Smooth muscle cell (in vitro differentiated cells): Measurements from ENCODE around the gene CRK. TPM values are rescaled to one million over a fixed set of nuclear protein-coding genes. Genes with fewer than 3 reads are reported as not detected.
A peak's percentile ranks its signal among the peaks of the same experiment; 100 is the strongest.
"Not testable (repeated sequence)": the region's sequence is repeated elsewhere in the genome, so short reads cannot be mapped to it uniquely, and the experiment has no call there.

ENCODE experiments used
- DNase-seq: peaks from one replicate; lab custom pipeline; 2025; ENCODE audit not compliant: unreplicated experiment; lab: John Stamatoyannopoulos, UW
- H2AFZ ChIP-seq: fragments of 200-600 bp; sonication (generic); 2 replicates; pipeline ENCODE4 v1.6.0; 2016; ENCODE audit warnings: antibody characterized with exemption, low read depth, mild to moderate bottlenecking
- H3F3A ChIP-seq: fragments of 200-600 bp; sonication (generic); 2 replicates; pipeline ENCODE4 v1.6.0; 2017; ENCODE audit warnings: antibody characterized with exemption, low read depth
- H3K27ac ChIP-seq: fragments of 200-600 bp; sonication (generic); 2 replicates; pipeline ENCODE4 v1.5.1; 2016; ENCODE audit warnings: low read depth, mild to moderate bottlenecking
- H3K27me3 ChIP-seq: fragments of 200-600 bp; sonication (generic); 2 replicates; pipeline ENCODE4 v1.6.1; 2016; ENCODE audit warnings: low read depth, mild to moderate bottlenecking
- H3K36me3 ChIP-seq: fragments of 200-600 bp; sonication (generic); 2 replicates; pipeline ENCODE4 v1.5.1; 2016; ENCODE audit warnings: low read depth
- H3K4me1 ChIP-seq: fragments of 200-600 bp; sonication (generic); 2 replicates; pipeline ENCODE4 v1.5.1; 2016; ENCODE audit warnings: low read depth
- H3K4me2 ChIP-seq: fragments of 200-600 bp; sonication (generic); 2 replicates; pipeline ENCODE4 v1.6.0; 2016; ENCODE audit warnings: mild to moderate bottlenecking
- H3K4me3 ChIP-seq: fragments of 200-600 bp; sonication (generic); 2 replicates; pipeline ENCODE4 v1.5.1; 2016; ENCODE audit warnings: mild to moderate bottlenecking
- H3K79me2 ChIP-seq: fragments of 200-600 bp; sonication (generic); 2 replicates; pipeline ENCODE4 v1.6.0; 2016; ENCODE audit warnings: low read depth, mild to moderate bottlenecking
- H3K9ac ChIP-seq: fragments of 200-600 bp; sonication (generic); 2 replicates; pipeline ENCODE4 v1.6.0; 2016; ENCODE audit warnings: low read depth
- H3K9me3 ChIP-seq: fragments of 200-600 bp; sonication (generic); replicated peaks from 2 replicates; pipeline ENCODE4 v1.5.1; 2016; ENCODE audit warnings: low read depth
- H4K20me1 ChIP-seq: fragments of 200-600 bp; sonication (generic); 2 replicates; pipeline ENCODE4 v1.6.0; 2016; ENCODE audit warnings: low read depth
- WGBS: methylation state at CpG from one replicate; pipeline ENCODE4 v1.1.7; 2016; ENCODE audit warnings: low lambda C conversion rate; 5-methylcytosine and 5-hydroxymethylcytosine counted together
- polyA plus RNA-seq: library from polyadenylated mRNA; unstranded; fragments of >200 nt; fragmentation: Nextera tagmentation; extraction: Ambion mirVana; gene quantifications from 2 replicates; pipeline ENCODE4 v1.2.1, GENCODE V29; 2016
- total RNA-seq: library from RNA; depleted of rRNA; stranded (reverse); fragments of >200 nt; gene quantifications from 2 replicates; pipeline ENCODE4 v1.2.3, GENCODE V29; 2014
- TF ChIP-seq, protein P1 (sequence below): fragments of 200-600 bp; sonication (generic); IDR thresholded peaks from 2 replicates; pipeline ENCODE4 v1.5.1; 2017; ENCODE audit warnings: borderline replicate concordance, mild to moderate bottlenecking, antibody characterized with exemption; ENCODE audit not compliant: insufficient read depth, poor library complexity, severe bottlenecking

CRK gene
- total and polyA plus RNA-seq, 2 experiments from 2014 or later = 49.7 to 56.8 TPM

DNA sequence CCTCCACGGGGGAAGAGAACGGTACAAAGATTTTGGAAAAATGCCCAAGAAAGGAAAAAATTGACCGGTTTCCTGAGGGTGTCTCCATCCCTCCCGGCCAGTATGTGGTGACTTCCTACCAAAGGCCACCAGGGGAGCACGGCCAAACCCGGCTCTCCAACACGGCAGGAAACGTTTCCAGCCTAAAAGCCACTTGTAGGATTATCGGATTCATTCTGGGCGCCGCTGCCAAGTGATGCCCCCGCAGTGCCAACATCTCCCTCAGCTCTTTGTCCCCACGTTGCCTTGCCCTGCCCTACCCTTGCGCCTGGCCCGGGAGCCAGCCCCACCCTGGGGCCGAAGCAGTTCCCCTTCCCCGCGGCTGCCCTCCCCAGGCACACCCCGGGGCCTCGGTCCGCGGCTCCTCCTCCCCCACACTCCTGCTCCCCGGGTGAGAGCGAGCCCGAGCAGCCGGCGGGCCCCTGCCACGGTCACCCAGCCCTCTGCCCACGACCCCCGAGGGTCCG lies 688 bp downstream of the CRK start:
- Histone ChIP-seq H3K36me3 (no peaks in the 10 kb centered on the region), H3K9me3 (no peaks in the 10 kb centered on the region), H3K4me2 (peak overlapping the region; percentile 96), H3K4me1 (peaks cover 14% of the 10 kb centered on the region), H3K27ac (peak overlapping the region; percentile 97), H3K9ac (peak overlapping the region; percentile 98), H2AFZ (no peak overlapping the region), H3F3A (peaks cover 3% of the 10 kb centered on the region), H4K20me1 (peaks cover 53% of the 10 kb centered on the region), H3K4me3 (peak overlapping the region; percentile 93), H3K27me3 (no peaks in the 10 kb centered on the region), H3K79me2 (peaks cover 56% of the 10 kb centered on the region)
- under 1% methylated on average over 15 of the region's 31 CpGs for WGBS
- DNase-seq = peak; percentile 46
- TF ChIP-seq, protein P1, sequence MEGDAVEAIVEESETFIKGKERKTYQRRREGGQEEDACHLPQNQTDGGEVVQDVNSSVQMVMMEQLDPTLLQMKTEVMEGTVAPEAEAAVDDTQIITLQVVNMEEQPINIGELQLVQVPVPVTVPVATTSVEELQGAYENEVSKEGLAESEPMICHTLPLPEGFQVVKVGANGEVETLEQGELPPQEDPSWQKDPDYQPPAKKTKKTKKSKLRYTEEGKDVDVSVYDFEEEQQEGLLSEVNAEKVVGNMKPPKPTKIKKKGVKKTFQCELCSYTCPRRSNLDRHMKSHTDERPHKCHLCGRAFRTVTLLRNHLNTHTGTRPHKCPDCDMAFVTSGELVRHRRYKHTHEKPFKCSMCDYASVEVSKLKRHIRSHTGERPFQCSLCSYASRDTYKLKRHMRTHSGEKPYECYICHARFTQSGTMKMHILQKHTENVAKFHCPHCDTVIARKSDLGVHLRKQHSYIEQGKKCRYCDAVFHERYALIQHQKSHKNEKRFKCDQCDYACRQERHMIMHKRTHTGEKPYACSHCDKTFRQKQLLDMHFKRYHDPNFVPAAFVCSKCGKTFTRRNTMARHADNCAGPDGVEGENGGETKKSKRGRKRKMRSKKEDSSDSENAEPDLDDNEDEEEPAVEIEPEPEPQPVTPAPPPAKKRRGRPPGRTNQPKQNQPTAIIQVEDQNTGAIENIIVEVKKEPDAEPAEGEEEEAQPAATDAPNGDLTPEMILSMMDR = peak; percentile 40

GRCh38 chr17:1454541-1454940 lies 1.5 kb downstream of the CRK start:
- Histone ChIP-seq H3K27me3 (no peaks in the 10 kb centered on the region), H2AFZ (no peak overlapping the region), H3K9ac (peak overlapping the region; percentile 98), H3F3A (peaks cover 3% of the 10 kb centered on the region), H3K4me1 (peaks cover 14% of the 10 kb centered on the region), H4K20me1 (peaks cover 61% of the 10 kb centered on the region), H3K9me3 (no peaks in the 10 kb centered on the region), H3K4me2 (peak overlapping the region; percentile 96), H3K4me3 (peak overlapping the region; percentile 93), H3K79me2 (peaks cover 63% of the 10 kb centered on the region), H3K36me3 (no peaks in the 10 kb centered on the region), H3K27ac (peak overlapping the region; percentile 97)
- DNase-seq = no peak
- 86% methylated on average over 9 of the region's 9 CpGs for WGBS
- TF ChIP-seq, protein P1 = no peak

DNA sequence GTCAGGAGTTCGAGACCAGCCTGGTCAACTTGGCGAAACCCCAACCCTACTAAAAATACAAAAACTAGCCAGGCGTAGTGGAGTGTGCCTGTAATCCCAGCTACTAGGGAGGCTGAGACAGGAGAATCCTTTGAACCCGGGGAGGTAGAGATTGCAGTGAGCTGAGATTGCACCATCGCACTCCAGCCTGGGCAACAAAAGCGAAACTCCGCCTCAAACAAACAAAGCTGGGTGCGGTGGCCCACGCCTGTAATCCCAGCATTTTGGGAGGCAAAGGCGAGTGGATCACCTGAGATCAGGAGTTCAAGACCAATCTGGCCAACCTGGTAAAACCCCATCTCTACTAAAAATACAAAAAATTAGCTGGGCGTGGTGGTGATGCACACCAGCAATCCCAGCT lies 2.3 kb downstream of the CRK start:
- 95% methylated on average over 11 of the region's 11 CpGs for WGBS
- Histone ChIP-seq H3K79me2 (peaks cover 71% of the 10 kb centered on the region), H4K20me1 (peaks cover 69% of the 10 kb centered on the region), H3K4me1 (peaks cover 14% of the 10 kb centered on the region)
- not testable (repeated sequence) for H3K27me3 ChIP-seq, H2AFZ ChIP-seq, H3K27ac ChIP-seq, H3K9ac ChIP-seq, H3F3A ChIP-seq, DNase-seq, H3K36me3 ChIP-seq, H3K9me3 ChIP-seq, H3K4me3 ChIP-seq, H3K4me2 ChIP-seq

GRCh38 chr17:1452836-1453235 lies 3.2 kb downstream of the CRK start:
- no peaks in the 10 kb centered on the region for H3K36me3 ChIP-seq
- DNase-seq = no peak
- H3K4me2 ChIP-seq = no peak overlapping the region
- H3K27me3 ChIP-seq = no peaks in the 10 kb centered on the region
- 94% methylated on average over 5 of the region's 5 CpGs for WGBS
- peaks cover 14% of the 10 kb centered on the region for H3K4me1 ChIP-seq
- H3K9ac ChIP-seq = no peak overlapping the region
- no peak overlapping the region for H3K27ac ChIP-seq
- TF ChIP-seq, protein P1 = no peak
- no peak overlapping the region for H3K4me3 ChIP-seq
- peaks cover 3% of the 10 kb centered on the region for H3F3A ChIP-seq
- H3K9me3 ChIP-seq = no peaks in the 10 kb centered on the region
- H4K20me1 ChIP-seq = peaks cover 78% of the 10 kb centered on the region
- peaks cover 80% of the 10 kb centered on the region for H3K79me2 ChIP-seq
- no peak overlapping the region for H2AFZ ChIP-seq

DNA sequence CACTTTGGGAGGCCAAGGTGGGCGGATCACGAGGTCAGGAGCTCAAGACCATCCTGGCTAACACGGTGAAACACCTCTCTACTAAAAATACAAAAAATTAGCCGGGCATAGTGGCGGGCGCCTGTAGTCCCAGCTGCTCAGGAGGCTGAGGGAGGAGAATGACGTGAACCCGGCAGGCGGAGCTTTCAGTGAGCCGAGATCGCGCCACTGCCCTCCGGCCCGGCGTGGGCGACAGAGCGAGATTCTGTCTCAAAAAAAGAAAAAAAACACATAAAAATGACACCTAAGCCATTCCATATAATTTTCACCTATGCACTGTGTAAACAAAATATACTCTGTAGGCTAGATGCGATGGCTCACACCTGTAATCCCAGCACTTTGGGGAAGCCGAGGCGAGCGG lies 5.8 kb downstream of the CRK start:
- WGBS = 98% methylated on average over 21 of the region's 21 CpGs
- H3K27ac ChIP-seq, H3K4me3 ChIP-seq, DNase-seq, H3F3A ChIP-seq, H3K9me3 ChIP-seq, H3K27me3 ChIP-seq, H2AFZ ChIP-seq, H3K36me3 ChIP-seq, H3K9ac ChIP-seq, H3K4me2 ChIP-seq: not testable (repeated sequence)
- Histone ChIP-seq H3K4me1 (peaks cover 12% of the 10 kb centered on the region), H3K79me2 (peaks cover 99% of the 10 kb centered on the region), H4K20me1 (peaks cover 100% of the 10 kb centered on the region)
